Measurements from ENCODE around the gene WNT2.

The WNT2 gene

DNA sequence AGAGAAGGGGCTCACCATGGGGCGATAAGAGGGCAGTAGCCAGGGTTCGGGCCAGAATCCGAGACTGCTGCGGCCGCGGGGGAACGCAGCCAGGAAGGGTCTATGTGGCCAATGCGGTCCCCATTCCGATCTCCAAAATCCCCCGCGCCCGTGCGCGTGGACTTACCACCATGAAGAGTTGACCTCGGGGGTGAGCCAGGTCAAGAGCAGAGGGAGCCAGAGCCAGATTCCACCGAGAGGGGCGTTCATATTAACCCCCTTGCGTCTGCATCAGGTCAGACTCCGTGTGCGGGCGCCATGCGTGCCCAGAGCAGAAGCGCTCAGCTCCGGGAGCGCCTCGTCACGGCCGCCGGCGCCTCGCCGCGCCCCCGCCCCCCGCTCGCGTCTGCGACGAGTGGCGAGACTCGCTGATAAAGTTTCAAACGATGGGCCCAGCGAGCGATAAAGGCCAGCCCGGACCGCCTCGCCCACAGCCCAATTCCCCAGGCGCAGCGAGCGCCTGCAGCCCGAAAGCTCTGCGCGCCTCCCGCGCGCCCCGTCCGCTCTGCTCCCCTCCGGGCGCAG, at the start of gene WNT2:
Gene WNT2, minus strand, starts transcription at position 318 of the 564 bp plus-strand sequence. Its CDS starts 69 bp downstream, at position 249.
- no peaks in the 10 kb centered on the region for H3K9me3 Mint-ChIP-seq
- H3K36me3 Mint-ChIP-seq (ENCODE audit: low read depth): no peaks in the 10 kb centered on the region
- no peaks in the 10 kb centered on the region for H3K4me1 Mint-ChIP-seq (ENCODE audit: low read depth)
- H3K27ac Mint-ChIP-seq: no peak within 1 kb of the TSS
- H3K27me3 Mint-ChIP-seq: peaks cover 66% of the 10 kb centered on the region
- H3K4me3 Mint-ChIP-seq: no peak within 1 kb of the TSS

- H3K4me3 Mint-ChIP-seq: no peak overlapping the region
- no peaks in the 10 kb centered on the region for H3K9me3 Mint-ChIP-seq
- no peak overlapping the region for H3K27ac Mint-ChIP-seq
- H3K27me3 Mint-ChIP-seq: no peaks in the 10 kb centered on the region
- H3K36me3 Mint-ChIP-seq (ENCODE audit: low read depth): no peaks in the 10 kb centered on the region
- no peaks in the 10 kb centered on the region for H3K4me1 Mint-ChIP-seq (ENCODE audit: low read depth)
Observed at GRCh38 chr7:117372073-117372472, 49.2 kb upstream of the WNT2 start.

DNA sequence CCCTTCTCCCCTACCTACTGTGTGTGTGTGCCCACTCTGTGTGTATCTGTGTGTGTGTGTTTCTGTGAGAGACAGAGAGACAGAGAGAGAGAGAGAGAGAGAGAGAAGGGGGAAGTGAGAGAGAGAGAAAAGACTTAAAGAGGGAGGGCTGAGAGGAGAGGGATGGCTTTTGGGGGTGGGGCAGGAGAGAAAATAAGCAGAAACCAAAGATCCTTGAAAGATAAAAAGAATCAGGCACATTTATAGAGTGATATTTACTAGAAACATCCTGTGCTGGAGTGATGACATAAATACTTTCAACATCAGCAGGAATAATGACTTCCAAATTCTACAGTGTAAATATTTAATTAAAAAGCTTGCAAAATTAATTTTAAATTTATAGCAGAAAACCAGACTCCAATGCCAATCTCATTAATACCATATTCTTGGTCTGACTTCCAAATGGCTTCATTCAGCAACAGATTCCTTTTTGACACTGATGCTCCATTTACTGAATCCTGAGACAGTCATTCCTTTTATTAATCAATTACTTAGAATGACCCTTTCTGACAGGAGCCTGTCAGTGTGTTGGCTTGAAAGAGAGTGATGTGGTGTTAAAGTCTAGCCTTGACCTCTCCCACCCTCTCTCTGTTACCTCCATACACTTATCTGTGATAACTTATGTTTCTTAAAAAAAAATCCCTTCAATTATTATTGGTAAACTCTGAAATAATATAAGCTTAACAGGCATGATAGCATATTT, 41.7 kb upstream of the WNT2 start:
- no peaks in the 10 kb centered on the region for H3K9me3 Mint-ChIP-seq
- H3K27ac Mint-ChIP-seq: no peak overlapping the region
- H3K27me3 Mint-ChIP-seq: no peaks in the 10 kb centered on the region
- no peak overlapping the region for H3K4me3 Mint-ChIP-seq
- no peaks in the 10 kb centered on the region for H3K4me1 Mint-ChIP-seq (ENCODE audit: low read depth)
- H3K36me3 Mint-ChIP-seq (ENCODE audit: low read depth): no peaks in the 10 kb centered on the region

DNA sequence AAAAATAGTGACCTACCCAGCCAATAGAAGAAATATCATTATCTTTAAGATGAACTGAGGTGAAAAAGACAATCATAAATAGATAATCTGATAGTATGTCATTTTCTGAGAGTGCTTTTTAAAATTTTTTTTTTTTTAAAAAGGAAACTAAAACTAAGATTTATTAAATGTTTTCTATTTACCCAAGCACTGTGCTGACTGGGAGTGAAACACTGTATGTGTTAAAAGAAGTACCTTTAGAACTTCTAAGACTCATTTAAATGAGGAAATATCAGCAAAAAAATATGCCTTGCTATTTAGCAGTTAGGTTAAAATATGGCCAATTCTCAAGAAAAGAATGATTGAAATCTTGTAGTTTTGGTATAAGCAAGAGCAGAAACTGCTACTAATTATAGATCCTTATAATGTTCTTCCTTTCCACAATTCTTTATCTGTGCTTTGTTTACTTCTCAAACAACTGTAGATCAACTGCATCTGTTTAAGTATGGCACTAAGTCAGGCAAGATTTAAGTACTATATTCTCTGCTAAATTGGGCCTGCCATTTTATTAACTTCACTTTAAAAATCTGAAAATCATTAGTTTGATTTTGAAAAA, 39.5 kb upstream of the WNT2 start:
- no peaks in the 10 kb centered on the region for H3K36me3 Mint-ChIP-seq (ENCODE audit: low read depth)
- H3K4me1 Mint-ChIP-seq (ENCODE audit: low read depth): no peaks in the 10 kb centered on the region
- H3K4me3 Mint-ChIP-seq: no peak overlapping the region
- H3K27ac Mint-ChIP-seq: no peak overlapping the region
- no peaks in the 10 kb centered on the region for H3K9me3 Mint-ChIP-seq
- no peaks in the 10 kb centered on the region for H3K27me3 Mint-ChIP-seq

- H3K9me3 Mint-ChIP-seq: no peaks in the 10 kb centered on the region
- H3K27me3 Mint-ChIP-seq: no peaks in the 10 kb centered on the region
- no peaks in the 10 kb centered on the region for H3K4me1 Mint-ChIP-seq (ENCODE audit: low read depth)
- H3K27ac Mint-ChIP-seq: no peak overlapping the region
- no peaks in the 10 kb centered on the region for H3K36me3 Mint-ChIP-seq (ENCODE audit: low read depth)
- no peak overlapping the region for H3K4me3 Mint-ChIP-seq
Observed at GRCh38 chr7:117350027-117350426, 27.2 kb upstream of the WNT2 start.

DNA sequence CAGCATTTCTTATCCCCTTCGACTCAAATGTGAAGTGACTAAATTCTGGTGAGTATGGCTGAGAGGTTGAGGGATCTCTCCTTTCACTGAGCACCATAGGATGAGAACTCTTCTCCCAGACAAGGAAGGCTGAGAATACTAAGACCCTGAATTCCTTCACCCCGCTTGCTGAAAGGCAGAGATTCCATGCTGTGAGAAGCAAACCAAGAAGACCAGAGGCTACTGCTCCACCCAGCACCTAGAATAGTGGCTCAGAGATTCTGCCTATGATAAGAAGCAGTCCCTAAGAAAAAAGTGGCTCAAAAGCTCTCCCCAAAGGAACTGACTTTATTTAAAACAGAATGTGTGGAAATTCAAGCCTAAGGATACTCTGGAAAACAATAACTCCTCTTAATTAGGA, 26.7 kb upstream of the WNT2 start:
- Mint-ChIP-seq H3K27me3 (no peaks in the 10 kb centered on the region), H3K36me3 (ENCODE audit: low read depth) (no peaks in the 10 kb centered on the region), H3K4me3 (no peak overlapping the region), H3K27ac (no peak overlapping the region), H3K4me1 (ENCODE audit: low read depth) (no peaks in the 10 kb centered on the region), H3K9me3 (no peaks in the 10 kb centered on the region)

DNA sequence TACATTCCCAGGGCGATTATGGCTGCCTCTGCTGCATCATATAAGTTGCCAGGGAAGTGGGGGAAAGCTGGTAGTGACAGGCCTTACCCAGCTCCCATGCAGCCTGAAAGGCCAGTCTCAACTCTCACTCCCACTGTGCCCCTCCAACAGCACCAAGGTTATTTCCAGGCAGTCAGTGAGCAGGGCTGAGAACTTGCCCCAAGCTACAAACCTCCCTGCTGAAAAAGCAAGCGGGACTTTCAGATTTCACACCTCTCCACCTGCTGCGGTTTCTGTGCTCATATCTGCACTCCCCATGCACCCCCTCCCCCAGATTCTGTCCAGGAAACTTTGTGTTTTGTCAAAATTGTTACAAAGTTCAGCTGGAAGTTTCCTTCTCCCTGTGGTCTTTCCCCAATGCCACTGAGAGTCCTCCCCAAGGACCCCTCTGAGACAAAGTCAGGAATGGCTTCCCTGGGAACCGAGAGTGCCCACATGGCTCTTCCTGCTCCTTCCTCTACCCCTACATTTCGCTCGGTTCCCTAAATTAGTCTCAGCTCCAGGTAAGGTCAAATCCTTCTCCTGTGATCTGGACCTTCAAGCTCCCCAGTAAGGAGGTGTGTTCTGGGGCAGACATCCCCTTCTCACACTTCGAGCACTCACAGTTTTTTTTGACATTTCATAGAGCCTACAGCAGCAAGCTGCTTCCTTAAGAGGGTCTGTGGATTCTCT, 25.3 kb upstream of the WNT2 start:
- Mint-ChIP-seq H3K9me3 (no peaks in the 10 kb centered on the region), H3K4me1 (ENCODE audit: low read depth) (no peaks in the 10 kb centered on the region), H3K4me3 (no peak overlapping the region), H3K27ac (no peak overlapping the region), H3K27me3 (no peaks in the 10 kb centered on the region), H3K36me3 (ENCODE audit: low read depth) (no peaks in the 10 kb centered on the region)

DNA sequence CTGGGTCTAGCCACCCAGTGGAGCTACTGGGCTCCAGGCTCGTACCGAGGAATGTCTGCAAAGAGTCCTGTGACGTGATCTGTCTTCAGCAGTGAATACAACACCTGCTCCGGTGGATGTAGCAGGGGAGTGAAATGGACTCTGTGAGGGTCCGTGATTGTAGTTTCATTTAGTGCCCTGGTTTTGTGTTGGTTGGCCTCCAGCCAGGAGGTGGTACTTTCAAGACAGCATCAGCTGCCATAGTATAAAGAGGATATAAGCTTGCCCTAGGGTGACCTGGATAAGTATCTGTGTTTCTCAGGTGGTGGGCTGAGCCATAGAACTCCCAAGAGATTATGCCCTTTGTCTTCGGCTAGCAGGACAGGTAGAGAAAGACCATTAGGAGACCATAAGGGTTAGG, 24.6 kb upstream of the WNT2 start:
- Mint-ChIP-seq H3K36me3 (ENCODE audit: low read depth) (no peaks in the 10 kb centered on the region), H3K9me3 (no peaks in the 10 kb centered on the region), H3K4me1 (ENCODE audit: low read depth) (no peaks in the 10 kb centered on the region), H3K27me3 (no peaks in the 10 kb centered on the region), H3K27ac (no peak overlapping the region), H3K4me3 (no peak overlapping the region)

- no peak overlapping the region for H3K27ac Mint-ChIP-seq
- H3K27me3 Mint-ChIP-seq: no peaks in the 10 kb centered on the region
- H3K9me3 Mint-ChIP-seq: no peaks in the 10 kb centered on the region
- no peaks in the 10 kb centered on the region for H3K4me1 Mint-ChIP-seq (ENCODE audit: low read depth)
- no peaks in the 10 kb centered on the region for H3K36me3 Mint-ChIP-seq (ENCODE audit: low read depth)
- H3K4me3 Mint-ChIP-seq: no peak overlapping the region
Observed at GRCh38 chr7:117346161-117346560, 23.3 kb upstream of the WNT2 start.

- peaks cover 7% of the 10 kb centered on the region for H3K27me3 Mint-ChIP-seq
- no peaks in the 10 kb centered on the region for H3K36me3 Mint-ChIP-seq (ENCODE audit: low read depth)
- H3K4me1 Mint-ChIP-seq (ENCODE audit: low read depth): no peaks in the 10 kb centered on the region
- H3K4me3 Mint-ChIP-seq: no peak overlapping the region
- H3K27ac Mint-ChIP-seq: no peak overlapping the region
- no peaks in the 10 kb centered on the region for H3K9me3 Mint-ChIP-seq
Observed at GRCh38 chr7:117338020-117338419, 15.2 kb upstream of the WNT2 start.

GRCh38 chr7:117333168-117333567, 10.3 kb upstream of the WNT2 start:
- Mint-ChIP-seq H3K4me3 (no peak overlapping the region), H3K36me3 (ENCODE audit: low read depth) (no peaks in the 10 kb centered on the region), H3K9me3 (no peaks in the 10 kb centered on the region), H3K4me1 (ENCODE audit: low read depth) (no peaks in the 10 kb centered on the region), H3K27me3 (peaks cover 10% of the 10 kb centered on the region), H3K27ac (no peak overlapping the region)

DNA sequence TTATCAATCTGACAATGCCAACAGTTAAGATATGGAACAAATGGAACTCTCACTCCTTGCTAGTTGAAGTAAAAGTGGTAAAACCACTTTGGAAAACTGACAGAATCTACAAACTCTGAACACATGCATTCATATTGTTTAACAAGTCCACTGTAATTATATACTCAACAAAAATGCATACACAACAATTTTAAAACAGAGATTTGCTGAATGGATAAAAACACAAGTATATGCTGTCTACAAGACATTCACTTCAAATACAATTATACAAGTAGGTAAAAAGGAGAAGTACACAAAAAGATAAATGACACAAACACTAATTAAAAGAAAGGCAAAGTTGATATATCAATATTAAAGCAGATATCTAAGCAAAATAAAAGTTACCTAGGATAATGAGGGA, 9.2 kb upstream of the WNT2 start:
- Mint-ChIP-seq H3K36me3 (ENCODE audit: low read depth) (no peaks in the 10 kb centered on the region), H3K27me3 (peaks cover 8% of the 10 kb centered on the region), H3K27ac (no peak overlapping the region)

DNA sequence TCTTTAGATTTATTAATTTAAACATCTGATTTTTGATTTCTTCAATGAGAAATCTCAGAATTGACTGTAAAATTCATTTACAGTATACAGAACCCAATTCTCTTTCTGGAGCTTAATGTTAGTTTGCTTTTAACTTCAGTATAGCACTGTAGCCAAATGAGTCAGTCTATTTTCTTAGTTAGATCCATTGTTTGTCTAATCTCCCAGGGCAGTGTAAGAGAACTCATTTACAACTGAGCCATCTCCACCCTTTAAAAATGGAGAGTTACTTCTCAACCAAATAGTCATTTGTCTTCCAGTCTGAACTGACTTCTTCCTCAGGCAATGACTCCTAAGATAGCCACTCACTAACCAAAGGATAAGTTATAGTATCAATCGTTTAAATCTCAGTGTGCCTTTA, 3.0 kb upstream of the WNT2 start:
- Mint-ChIP-seq H3K4me3 (no peak overlapping the region), H3K36me3 (ENCODE audit: low read depth) (no peaks in the 10 kb centered on the region), H3K27ac (no peak overlapping the region), H3K4me1 (ENCODE audit: low read depth) (no peaks in the 10 kb centered on the region), H3K27me3 (peaks cover 55% of the 10 kb centered on the region), H3K9me3 (no peaks in the 10 kb centered on the region)

More for the DNA sequence above, 9.2 kb upstream of the WNT2 start:
- Mint-ChIP-seq H3K4me1 (ENCODE audit: low read depth) (no peaks in the 10 kb centered on the region), H3K4me3 (no peak overlapping the region), H3K9me3 (no peaks in the 10 kb centered on the region)

DNA sequence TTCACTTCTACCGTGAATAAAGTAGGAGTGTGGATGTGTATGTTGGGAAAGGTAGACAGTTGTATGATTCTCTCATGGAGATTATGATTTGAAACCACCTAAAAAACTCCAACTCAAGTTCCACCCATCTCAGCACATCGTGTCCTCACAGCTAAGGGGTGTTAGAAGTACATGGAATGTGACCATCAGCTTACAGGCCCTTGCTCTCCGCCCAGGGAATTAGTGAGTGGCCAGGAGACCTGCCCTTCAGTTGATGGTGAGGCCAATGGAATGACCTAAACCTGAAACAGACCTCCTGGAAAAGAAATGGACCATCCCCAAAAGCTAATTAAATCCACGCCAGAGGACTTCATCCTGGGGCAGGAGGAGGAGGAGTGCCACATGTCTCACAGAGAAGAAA, 2.1 kb upstream of the WNT2 start:
- Mint-ChIP-seq H3K36me3 (ENCODE audit: low read depth) (no peaks in the 10 kb centered on the region), H3K27me3 (peaks cover 63% of the 10 kb centered on the region), H3K4me1 (ENCODE audit: low read depth) (no peaks in the 10 kb centered on the region), H3K4me3 (no peak overlapping the region), H3K9me3 (no peaks in the 10 kb centered on the region), H3K27ac (no peak overlapping the region)

Measured in stimulated activated naive CD8-positive, alpha-beta T cell treated with anti-CD3 and anti-CD28 coated beads, Interleukin-15, Interleukin-2, amounts not matched to agents 100 ng/mL and 50 ng/mL, for 24 hours (primary cell).